ENCODE results near the gene LATS2.

DNA sequence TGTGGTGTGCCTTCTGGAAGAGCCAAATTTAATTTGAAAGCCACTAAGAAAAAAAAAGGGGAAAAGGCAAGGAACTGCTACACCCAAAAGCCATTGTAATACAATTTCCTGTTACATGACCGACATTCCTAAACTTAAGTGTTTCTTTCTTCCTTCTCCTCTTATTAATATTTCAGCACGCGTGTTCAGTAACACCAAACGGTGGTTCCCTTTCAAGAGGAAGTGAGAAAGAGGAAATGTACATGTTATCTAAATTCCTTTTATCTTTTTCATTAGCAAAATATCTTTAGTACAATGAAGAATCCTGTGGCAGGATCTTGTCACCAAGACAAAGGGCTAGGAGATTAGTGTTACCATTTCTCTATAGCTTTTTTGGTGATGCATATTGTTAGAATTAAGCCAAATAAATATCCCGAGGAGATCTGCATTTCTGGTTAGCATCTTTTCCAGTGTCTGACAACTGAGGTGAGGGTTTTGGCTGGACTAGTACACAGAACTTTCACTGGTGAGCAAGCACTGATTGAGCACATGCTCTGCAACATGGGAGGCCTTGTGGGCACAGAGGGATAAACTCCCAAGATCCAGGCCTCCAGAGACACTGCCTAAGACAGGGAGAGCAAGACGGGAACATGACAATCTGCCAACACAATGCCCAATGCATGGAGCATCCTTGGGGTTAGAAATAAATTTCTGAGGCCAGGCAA is 22.1 kb downstream of the LATS2 start:
- no peak for TF ChIP-seq EP300 (IDR thresholded peaks at IDR 0.05)
- TF ChIP-seq, protein P1, sequence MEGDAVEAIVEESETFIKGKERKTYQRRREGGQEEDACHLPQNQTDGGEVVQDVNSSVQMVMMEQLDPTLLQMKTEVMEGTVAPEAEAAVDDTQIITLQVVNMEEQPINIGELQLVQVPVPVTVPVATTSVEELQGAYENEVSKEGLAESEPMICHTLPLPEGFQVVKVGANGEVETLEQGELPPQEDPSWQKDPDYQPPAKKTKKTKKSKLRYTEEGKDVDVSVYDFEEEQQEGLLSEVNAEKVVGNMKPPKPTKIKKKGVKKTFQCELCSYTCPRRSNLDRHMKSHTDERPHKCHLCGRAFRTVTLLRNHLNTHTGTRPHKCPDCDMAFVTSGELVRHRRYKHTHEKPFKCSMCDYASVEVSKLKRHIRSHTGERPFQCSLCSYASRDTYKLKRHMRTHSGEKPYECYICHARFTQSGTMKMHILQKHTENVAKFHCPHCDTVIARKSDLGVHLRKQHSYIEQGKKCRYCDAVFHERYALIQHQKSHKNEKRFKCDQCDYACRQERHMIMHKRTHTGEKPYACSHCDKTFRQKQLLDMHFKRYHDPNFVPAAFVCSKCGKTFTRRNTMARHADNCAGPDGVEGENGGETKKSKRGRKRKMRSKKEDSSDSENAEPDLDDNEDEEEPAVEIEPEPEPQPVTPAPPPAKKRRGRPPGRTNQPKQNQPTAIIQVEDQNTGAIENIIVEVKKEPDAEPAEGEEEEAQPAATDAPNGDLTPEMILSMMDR (IDR thresholded peaks at IDR 0.05), result no peak
- no peak for TF ChIP-seq POLR2A (IDR thresholded peaks at IDR 0.05; ENCODE audit: low read depth)
- TF ChIP-seq POLR2AphosphoS5 (IDR thresholded peaks at IDR 0.05), result no peak

Data from esophagus muscularis mucosa (tissue), 4 donors.